PC-3 (cell line): Measurements from ENCODE around the gene PREX1. TPM values are rescaled to one million over a fixed set of nuclear protein-coding genes. Genes with fewer than 3 reads are reported as not detected.

Experiments
- ATAC-seq: fragments of 200-7000 bp; cut with Tn5 transposase; 2 replicates; pipeline ENCODE4 v1.9.1; 2020; ENCODE audit warnings: mild to moderate bottlenecking, moderate library complexity
- BruUV-seq: library from RNA; stranded (reverse); fragments of 400-500 nt; replicated peaks from 2 replicates; lab custom pipeline; 2021; lab: Mats Ljungman, UMichigan
- CTCF ChIA-PET: fragments of 300-600 bp; sonication (Branson Sonifier 250); formaldehyde crosslinking; loops from one replicate; lab custom pipeline; 2022; ENCODE audit warnings: antibody characterized with exemption; lab: Charles Lee
- POLR2A ChIA-PET: fragments of 300-600 bp; sonication (Branson Sonifier 250); formaldehyde crosslinking; loops from one replicate; lab custom pipeline; 2022; ENCODE audit warnings: antibody characterized with exemption; ENCODE audit not compliant: unreplicated experiment; lab: Charles Lee
- DNase-seq: peaks from one replicate; pipeline ENCODE4 v3.0.0-alpha.2; 2015
- H2AFZ ChIP-seq: fragments of 300-600 bp; sonication (generic); 2 replicates; pipeline ENCODE4 v1.6.0; 2016; ENCODE audit warnings: antibody characterized with exemption, low read length
- H3F3A ChIP-seq: fragments of 300-600 bp; sonication (generic); one replicate; pipeline ENCODE4 v1.6.0; 2017; ENCODE audit warnings: antibody characterized with exemption, low read length, control low read depth, mild to moderate bottlenecking; ENCODE audit not compliant: unreplicated experiment
- H3K27ac ChIP-seq: fragments of 300-600 bp; sonication (generic); 2 replicates; pipeline ENCODE4 v1.5.1; 2016; ENCODE audit warnings: mild to moderate bottlenecking, low read length
- H3K27me3 ChIP-seq: fragments of 300-600 bp; sonication (generic); 2 replicates; pipeline ENCODE4 v1.6.1; 2016; ENCODE audit warnings: low read length, mixed read lengths
- H3K36me3 ChIP-seq: fragments of 300-600 bp; sonication (generic); 2 replicates; pipeline ENCODE4 v1.6.1; 2016; ENCODE audit warnings: low read depth, mixed run types, low read length, mixed read lengths
- H3K4me1 ChIP-seq: fragments of 300-600 bp; sonication (generic); 2 replicates; pipeline ENCODE4 v1.5.1; 2016; ENCODE audit warnings: low read length; ENCODE audit not compliant: insufficient read depth
- H3K4me2 ChIP-seq: fragments of 300-600 bp; sonication (generic); 2 replicates; pipeline ENCODE4 v1.6.0; 2016; ENCODE audit warnings: low read length
- H3K4me3 ChIP-seq: fragments of 300-600 bp; sonication (generic); 2 replicates; pipeline ENCODE4 v1.5.1; 2016; ENCODE audit warnings: mild to moderate bottlenecking, low read length, mixed read lengths
- H3K79me2 ChIP-seq: fragments of 300-600 bp; sonication (generic); 2 replicates; pipeline ENCODE4 v1.6.1; 2017; ENCODE audit warnings: low read length, mixed read lengths
- H3K9ac ChIP-seq: fragments of 300-600 bp; sonication (generic); 2 replicates; pipeline ENCODE4 v1.6.0; 2016; ENCODE audit warnings: mild to moderate bottlenecking, low read length
- H3K9me2 ChIP-seq: fragments of 300-600 bp; sonication (generic); replicated peaks from 2 replicates; pipeline ENCODE4 v1.6.1; 2016; ENCODE audit warnings: mixed run types, low read length, mixed read lengths
- H3K9me3 ChIP-seq: fragments of 300-600 bp; sonication (generic); 2 replicates; pipeline ENCODE4 v1.6.1; 2016; ENCODE audit warnings: low read length, mixed read lengths
- H4K20me1 ChIP-seq: fragments of 300-600 bp; sonication (generic); 2 replicates; pipeline ENCODE4 v1.6.1; 2016; ENCODE audit warnings: low read length, mixed read lengths
- CTCF ChIP-seq: fragments of 300-600 bp; sonication (generic); conservative IDR thresholded peaks from 2 replicates; pipeline ENCODE4 v1.5.1; 2017; ENCODE audit warnings: antibody characterized with exemption, low read depth, mild to moderate bottlenecking, low read length
- EZH2 ChIP-seq: fragments of 300-600 bp; sonication (generic); IDR thresholded peaks from one replicate; pipeline ENCODE4 v1.6.1; 2017; ENCODE audit warnings: antibody characterized with exemption, mild to moderate bottlenecking, low read length; ENCODE audit not compliant: unreplicated experiment
- EZH2phosphoT487 ChIP-seq: fragments of 300-600 bp; sonication (generic); IDR thresholded peaks from 2 replicates; pipeline ENCODE4 v1.6.1; 2018; ENCODE audit warnings: mild to moderate bottlenecking, antibody characterized with exemption, low read length, borderline replicate concordance
- intact Hi-C: fragments of 100-400 bp; cut with micrococcal nuclease; formaldehyde crosslinking; loops from 2 replicates; pipeline ENCODE4 v1.9.0; 2023
- total RNA-seq: library from RNA; depleted of rRNA; stranded (reverse); fragments of >200 nt; gene quantifications from 2 replicates; pipeline ENCODE4 v1.2.3, GENCODE V29; 2014

Gene PREX1
- total RNA-seq, 1 experiment from 2014 or later = 22.1 TPM

DNA sequence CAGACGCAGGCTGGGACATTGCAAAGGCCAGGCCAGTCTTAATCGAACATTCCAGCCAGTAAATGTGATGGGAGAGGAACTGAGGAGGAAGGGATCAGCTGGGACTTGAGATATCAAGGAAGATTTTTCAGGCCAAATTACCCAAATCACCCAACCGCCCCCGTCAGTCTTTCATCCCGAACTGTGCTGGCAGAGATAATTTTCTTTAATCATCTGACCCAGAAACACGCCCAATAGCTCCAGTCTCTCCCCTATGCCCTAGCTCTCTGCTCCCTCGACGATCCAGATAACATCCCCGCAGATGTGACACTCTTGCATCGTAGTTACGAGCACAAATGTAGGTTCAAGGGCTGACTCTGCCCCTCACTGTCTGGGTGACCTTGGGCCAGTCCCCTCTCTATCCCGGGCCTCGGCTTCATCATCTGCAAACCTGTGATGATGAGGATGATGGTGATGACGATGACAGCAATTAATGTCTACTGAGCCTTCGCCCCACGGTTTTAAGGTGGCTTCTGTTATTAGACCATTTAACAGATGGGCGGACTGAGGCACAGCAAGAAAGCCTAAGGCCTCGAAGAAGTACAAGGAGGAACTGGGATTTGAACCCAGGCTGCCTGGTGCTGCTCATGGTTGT lies 118.6 kb downstream of the PREX1 start:
- no peak overlapping the region for H3K27ac ChIP-seq
- no peaks in the 10 kb centered on the region for H3K27me3 ChIP-seq
- H3K4me1 ChIP-seq = no peaks in the 10 kb centered on the region
- no peak overlapping the region for H3K4me2 ChIP-seq
- intact Hi-C loops = no loop called here
- no peaks in the 10 kb centered on the region for H3K79me2 ChIP-seq
- H3K9me2 ChIP-seq = no peaks in the 10 kb centered on the region
- no peaks in the 10 kb centered on the region for H3F3A ChIP-seq
- ChIA-PET POLR2A (no interaction called here), CTCF (no interaction called here)
- H3K4me3 ChIP-seq = no peak overlapping the region
- H3K9ac ChIP-seq = no peak overlapping the region
- ATAC-seq = no peak
- no peak overlapping the region for H2AFZ ChIP-seq
- no peaks in the 10 kb centered on the region for H3K9me3 ChIP-seq
- H4K20me1 ChIP-seq = no peaks in the 10 kb centered on the region
- no peaks in the 10 kb centered on the region for H3K36me3 ChIP-seq
- BruUV-seq = no TSS peak
- TF ChIP-seq EZH2 (no peak), CTCF (no peak), EZH2phosphoT487 (no peak)
- DNase-seq = no peak

- POLR2A ChIA-PET = no interaction called here
- ATAC-seq = no peak
These were observed 119.2 kb downstream of the PREX1 start for GRCh38 chr20:48708630-48709029.

More at GRCh38 chr20:48708630-48709029, 119.2 kb downstream of the PREX1 start:
- H2AFZ ChIP-seq = no peak overlapping the region
- intact Hi-C loops = no loop called here
- no TSS peak for BruUV-seq
- no peaks in the 10 kb centered on the region for H3K27me3 ChIP-seq
- H3K9me3 ChIP-seq = no peaks in the 10 kb centered on the region
- H3K4me3 ChIP-seq = no peak overlapping the region
- H3K79me2 ChIP-seq = no peaks in the 10 kb centered on the region
- H3K36me3 ChIP-seq = no peaks in the 10 kb centered on the region
- H3K4me1 ChIP-seq = no peaks in the 10 kb centered on the region
- CTCF ChIA-PET = no interaction called here
- no peak for DNase-seq
- no peak overlapping the region for H3K9ac ChIP-seq
- no peaks in the 10 kb centered on the region for H3K9me2 ChIP-seq
- TF ChIP-seq EZH2 (no peak), CTCF (no peak), EZH2phosphoT487 (no peak)
- H3F3A ChIP-seq = no peaks in the 10 kb centered on the region
- no peaks in the 10 kb centered on the region for H4K20me1 ChIP-seq
- no peak overlapping the region for H3K27ac ChIP-seq
- H3K4me2 ChIP-seq = no peak overlapping the region
